Glutamatergic neuron (in vitro differentiated cells): ENCODE results near the gene GSTM2. TPM values are rescaled to one million over a fixed set of nuclear protein-coding genes. Genes with fewer than 3 reads are reported as not detected.
"Not testable (repeated sequence)": the region's sequence is repeated elsewhere in the genome, so short reads cannot be mapped to it uniquely, and the experiment has no call there.

ENCODE experiments used
- DNase-seq: peaks from one replicate; pipeline ENCODE4 v3.0.0; 2022
- H3K27ac Mint-ChIP-seq: one replicate; pipeline ENCODE4 v1.8.0; 2020; ENCODE audit warnings: mild to moderate bottlenecking, mixed read lengths, inconsistent platforms; ENCODE audit not compliant: unreplicated experiment
- H3K27me3 Mint-ChIP-seq: one replicate; pipeline ENCODE4 v1.8.0; 2020; ENCODE audit warnings: mild to moderate bottlenecking, moderate library complexity, mixed read lengths, inconsistent platforms; ENCODE audit not compliant: unreplicated experiment
- H3K36me3 Mint-ChIP-seq: one replicate; pipeline ENCODE4 v1.8.0; 2020; ENCODE audit warnings: mild to moderate bottlenecking, mixed read lengths, inconsistent platforms; ENCODE audit not compliant: unreplicated experiment
- H3K4me1 Mint-ChIP-seq: one replicate; pipeline ENCODE4 v1.8.0; 2020; ENCODE audit warnings: mild to moderate bottlenecking, low read depth, mixed read lengths, inconsistent platforms; ENCODE audit not compliant: unreplicated experiment
- H3K4me3 Mint-ChIP-seq: one replicate; pipeline ENCODE4 v1.8.0; 2020; ENCODE audit warnings: mild to moderate bottlenecking, mixed read lengths, inconsistent platforms; ENCODE audit not compliant: unreplicated experiment
- H3K9me3 Mint-ChIP-seq: one replicate; pipeline ENCODE4 v1.8.0; 2020; ENCODE audit warnings: mild to moderate bottlenecking, moderate library complexity, mixed read lengths, inconsistent platforms; ENCODE audit not compliant: unreplicated experiment
- total RNA-seq: library from RNA; stranded (reverse); fragmentation: NEBNext Ultra II Directional; extraction: Animal tissue kit (Norgen Biotek cat#: 25700); gene quantifications from one replicate; pipeline ENCODE4 v1.2.1, GENCODE V29; 2021; ENCODE audit not compliant: unreplicated experiment
- TF ChIP-seq, protein P1 (sequence below): fragments of 200-600 bp; sonication (generic); IDR thresholded peaks from one replicate; pipeline ENCODE4 v1.5.0; 2021; ENCODE audit not compliant: partially characterized antibody, unreplicated experiment

Gene GSTM2
- total RNA-seq, 1 donor from 2014 or later = 33.6 TPM

DNA sequence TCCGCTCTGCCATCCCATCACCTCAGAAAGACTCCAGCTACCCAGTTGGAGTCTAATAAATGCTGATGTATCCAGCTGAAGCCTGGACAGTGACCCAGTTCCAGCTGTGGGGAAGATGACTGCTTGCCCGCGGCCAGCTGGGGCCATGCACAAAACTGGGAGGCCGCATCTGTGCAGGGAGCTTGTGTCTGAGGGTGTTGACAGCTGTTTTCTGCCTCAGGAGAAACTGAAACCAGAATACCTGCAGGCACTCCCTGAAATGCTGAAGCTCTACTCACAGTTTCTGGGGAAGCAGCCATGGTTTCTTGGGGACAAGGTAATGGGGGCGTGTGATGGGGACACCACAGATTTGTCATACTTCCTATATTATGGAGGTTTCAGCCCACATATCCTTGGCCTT lies 3.2 kb downstream of the GSTM2 start:
- H3K4me1 Mint-ChIP-seq = peaks cover 6% of the 10 kb centered on the region
- no peak overlapping the region for H3K27ac Mint-ChIP-seq
- H3K36me3 Mint-ChIP-seq = no peaks in the 10 kb centered on the region
- TF ChIP-seq, protein P1, sequence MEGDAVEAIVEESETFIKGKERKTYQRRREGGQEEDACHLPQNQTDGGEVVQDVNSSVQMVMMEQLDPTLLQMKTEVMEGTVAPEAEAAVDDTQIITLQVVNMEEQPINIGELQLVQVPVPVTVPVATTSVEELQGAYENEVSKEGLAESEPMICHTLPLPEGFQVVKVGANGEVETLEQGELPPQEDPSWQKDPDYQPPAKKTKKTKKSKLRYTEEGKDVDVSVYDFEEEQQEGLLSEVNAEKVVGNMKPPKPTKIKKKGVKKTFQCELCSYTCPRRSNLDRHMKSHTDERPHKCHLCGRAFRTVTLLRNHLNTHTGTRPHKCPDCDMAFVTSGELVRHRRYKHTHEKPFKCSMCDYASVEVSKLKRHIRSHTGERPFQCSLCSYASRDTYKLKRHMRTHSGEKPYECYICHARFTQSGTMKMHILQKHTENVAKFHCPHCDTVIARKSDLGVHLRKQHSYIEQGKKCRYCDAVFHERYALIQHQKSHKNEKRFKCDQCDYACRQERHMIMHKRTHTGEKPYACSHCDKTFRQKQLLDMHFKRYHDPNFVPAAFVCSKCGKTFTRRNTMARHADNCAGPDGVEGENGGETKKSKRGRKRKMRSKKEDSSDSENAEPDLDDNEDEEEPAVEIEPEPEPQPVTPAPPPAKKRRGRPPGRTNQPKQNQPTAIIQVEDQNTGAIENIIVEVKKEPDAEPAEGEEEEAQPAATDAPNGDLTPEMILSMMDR = no peak
- H3K27me3 Mint-ChIP-seq = peaks cover 7% of the 10 kb centered on the region
- peaks cover 5% of the 10 kb centered on the region for H3K9me3 Mint-ChIP-seq
- H3K4me3 Mint-ChIP-seq = no peak overlapping the region
- no peak for DNase-seq

- not testable (repeated sequence) for H3K27me3 Mint-ChIP-seq, DNase-seq, H3K9me3 Mint-ChIP-seq, H3K4me1 Mint-ChIP-seq, H3K36me3 Mint-ChIP-seq, H3K4me3 Mint-ChIP-seq, H3K27ac Mint-ChIP-seq
Observed at GRCh38 chr1:109673861-109674260, 6.0 kb downstream of the GSTM2 start.

- not testable (repeated sequence) for H3K36me3 Mint-ChIP-seq, DNase-seq, H3K4me1 Mint-ChIP-seq, H3K27ac Mint-ChIP-seq, H3K9me3 Mint-ChIP-seq, H3K4me3 Mint-ChIP-seq, H3K27me3 Mint-ChIP-seq
Observed at GRCh38 chr1:109676683-109677381, 9.0 kb downstream of the GSTM2 start.

DNA sequence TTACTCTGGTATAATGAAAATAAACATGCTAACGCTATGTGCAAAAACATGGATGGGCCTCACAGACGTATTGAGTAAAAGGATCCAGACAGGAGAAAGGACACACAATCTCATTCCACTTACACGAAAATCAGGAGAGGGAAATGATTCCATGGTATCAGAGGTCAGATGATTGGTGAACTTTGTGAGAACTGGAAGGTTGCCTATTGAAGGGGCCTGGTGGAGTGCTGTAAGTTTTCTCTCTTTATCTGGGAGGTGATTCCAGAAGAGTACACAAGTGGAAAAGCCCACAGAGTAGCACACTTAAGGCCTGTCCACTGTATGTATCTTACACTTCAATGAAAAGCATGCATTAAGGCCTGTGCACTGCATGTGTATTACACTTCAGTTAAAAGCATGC lies 9.6 kb downstream of the GSTM2 start:
- H3K4me3 Mint-ChIP-seq = no peak overlapping the region
- TF ChIP-seq, protein P1 = no peak
- no peak overlapping the region for H3K27ac Mint-ChIP-seq
- H3K9me3 Mint-ChIP-seq = no peaks in the 10 kb centered on the region
- DNase-seq = no peak
- no peaks in the 10 kb centered on the region for H3K27me3 Mint-ChIP-seq
- H3K4me1 Mint-ChIP-seq = no peaks in the 10 kb centered on the region
- H3K36me3 Mint-ChIP-seq = no peaks in the 10 kb centered on the region

DNA sequence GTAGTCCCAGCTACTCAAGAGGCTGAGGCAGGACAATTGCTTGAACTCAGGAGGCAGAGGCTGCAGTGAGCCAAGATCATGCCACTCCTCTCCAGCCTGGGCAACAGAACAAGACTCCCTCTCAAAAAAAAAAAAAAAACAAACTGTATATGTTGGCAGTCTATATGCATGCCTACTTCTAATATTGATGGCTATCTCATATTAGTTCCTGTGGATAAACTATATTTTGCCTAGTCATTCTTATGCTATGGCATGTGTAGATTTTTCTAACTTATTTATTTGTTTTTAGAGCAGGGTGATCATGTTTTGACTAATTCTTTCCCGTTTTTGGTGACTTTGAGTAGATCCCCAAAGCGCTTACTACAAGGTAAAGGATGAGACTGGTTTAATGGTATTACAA lies 10.8 kb downstream of the GSTM2 start:
- H3K4me1 Mint-ChIP-seq, DNase-seq: not testable (repeated sequence)

GRCh38 chr1:109684777-109685176 lies 16.9 kb downstream of the GSTM2 start:
- not testable (repeated sequence) for H3K27ac Mint-ChIP-seq, H3K4me3 Mint-ChIP-seq, H3K4me1 Mint-ChIP-seq, H3K36me3 Mint-ChIP-seq, H3K27me3 Mint-ChIP-seq, DNase-seq, H3K9me3 Mint-ChIP-seq

More for the DNA sequence above, 10.8 kb downstream of the GSTM2 start:
- not testable (repeated sequence) for H3K9me3 Mint-ChIP-seq, H3K4me3 Mint-ChIP-seq, H3K36me3 Mint-ChIP-seq, H3K27me3 Mint-ChIP-seq, H3K27ac Mint-ChIP-seq

DNA sequence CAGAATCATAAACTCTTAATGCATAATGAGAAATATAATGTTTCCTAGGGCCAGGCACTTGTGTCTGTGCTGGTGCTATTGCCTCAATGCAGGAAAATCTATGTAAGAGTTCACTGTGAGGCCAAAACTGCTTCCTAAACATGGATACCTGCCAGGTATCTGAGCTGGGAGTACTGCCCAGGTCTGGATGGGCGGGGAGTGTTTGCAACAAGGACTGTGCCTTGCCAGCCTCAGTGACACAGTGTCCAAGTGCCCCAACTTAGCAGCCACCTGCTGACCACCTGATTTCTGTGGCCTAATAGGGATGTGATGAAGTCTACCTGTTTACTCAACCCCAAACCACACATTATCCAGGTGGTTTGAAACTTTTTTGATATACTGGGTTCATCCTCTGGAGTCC lies 17.5 kb downstream of the GSTM2 start:
- not testable (repeated sequence) for DNase-seq, H3K36me3 Mint-ChIP-seq, H3K4me1 Mint-ChIP-seq, H3K27ac Mint-ChIP-seq, H3K9me3 Mint-ChIP-seq, H3K4me3 Mint-ChIP-seq, H3K27me3 Mint-ChIP-seq

DNA sequence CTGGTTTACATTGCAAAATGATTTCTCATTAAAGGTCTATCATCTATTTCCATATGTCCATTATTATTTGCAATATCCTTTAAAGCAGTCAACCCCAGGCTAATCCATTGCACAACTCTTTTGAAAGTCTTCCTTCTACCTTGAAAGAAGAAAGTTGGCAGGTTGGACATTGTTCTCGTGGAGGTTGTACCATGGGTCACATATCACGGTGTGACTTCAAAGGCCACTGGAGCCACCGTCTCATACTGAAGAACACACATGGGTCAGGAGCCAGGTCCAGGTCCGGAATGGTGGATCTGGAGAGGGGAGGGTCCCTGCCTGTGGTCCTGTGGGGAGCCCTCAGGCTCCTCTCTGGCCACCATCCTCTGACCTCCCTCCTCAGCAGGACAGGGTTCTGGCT lies 18.0 kb downstream of the GSTM2 start:
- not testable (repeated sequence) for DNase-seq, H3K4me3 Mint-ChIP-seq, H3K36me3 Mint-ChIP-seq, H3K9me3 Mint-ChIP-seq, H3K4me1 Mint-ChIP-seq, H3K27me3 Mint-ChIP-seq, H3K27ac Mint-ChIP-seq

GRCh38 chr1:109687109-109687508 lies 19.3 kb downstream of the GSTM2 start:
- H3K36me3 Mint-ChIP-seq, H3K27me3 Mint-ChIP-seq, DNase-seq, H3K4me3 Mint-ChIP-seq, H3K27ac Mint-ChIP-seq, H3K9me3 Mint-ChIP-seq, H3K4me1 Mint-ChIP-seq: not testable (repeated sequence)
